ENCODE results near the gene GPR18. TPM values are rescaled to one million over a fixed set of nuclear protein-coding genes. Genes with fewer than 3 reads are reported as not detected.

GPR18 gene
- total and polyA plus RNA-seq, 2 of the 13 experiments (the other 11 are each of a cell fraction or from before 2014, with no cell fraction given), result not detected

DNA sequence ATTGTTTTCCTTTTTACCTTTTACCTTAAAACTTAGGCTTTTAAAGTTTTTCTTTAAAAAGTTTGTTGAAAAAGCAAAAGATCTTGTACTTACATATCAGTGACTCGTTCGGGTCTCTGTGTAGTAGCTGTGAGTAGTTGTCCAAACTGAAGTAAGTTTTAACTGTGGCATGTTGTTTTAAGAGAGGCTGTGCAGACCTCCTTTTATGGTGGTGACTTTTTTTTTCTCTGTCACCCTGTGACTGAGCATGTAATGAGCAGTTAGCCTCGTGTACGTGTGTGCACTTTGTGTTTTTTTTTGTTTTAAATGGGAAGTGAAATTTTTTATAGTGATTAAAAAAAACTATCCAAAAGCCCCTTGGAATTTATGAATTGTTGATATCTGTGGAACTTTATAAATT is 49.1 kb upstream of the GPR18 start, which contains the start of gene GPR183:
Gene GPR183 (minus strand): TSS at position 153 of the 400 bp plus-strand sequence. CDS start 11,254 bp downstream, outside the sequence.
- FAIRE-seq (no peak), DNase-seq (ENCODE audit: low spot score) (no peak), ATAC-seq (no peak)
- TF ChIP-seq ZNF605 (CRISPR knock-in tag; IDR thresholded peaks at IDR 0.05) (no peak), IKZF1 (IDR thresholded peaks at IDR 0.05) (no peak), ZNF549 (CRISPR knock-in tag; IDR thresholded peaks at IDR 0.05) (no peak), ZNF768 (CRISPR knock-in tag; IDR thresholded peaks at IDR 0.05) (no peak), ZFP36L1 (CRISPR knock-in tag; IDR thresholded peaks at IDR 0.05) (no peak)
- TF ChIP-seq, protein P1, sequence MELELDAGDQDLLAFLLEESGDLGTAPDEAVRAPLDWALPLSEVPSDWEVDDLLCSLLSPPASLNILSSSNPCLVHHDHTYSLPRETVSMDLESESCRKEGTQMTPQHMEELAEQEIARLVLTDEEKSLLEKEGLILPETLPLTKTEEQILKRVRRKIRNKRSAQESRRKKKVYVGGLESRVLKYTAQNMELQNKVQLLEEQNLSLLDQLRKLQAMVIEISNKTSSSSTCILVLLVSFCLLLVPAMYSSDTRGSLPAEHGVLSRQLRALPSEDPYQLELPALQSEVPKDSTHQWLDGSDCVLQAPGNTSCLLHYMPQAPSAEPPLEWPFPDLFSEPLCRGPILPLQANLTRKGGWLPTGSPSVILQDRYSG (CRISPR knock-in tag; IDR thresholded peaks at IDR 0.05), result no peak
- Histone ChIP-seq H2AFZ (ENCODE audit: low read length) (no peak within 1 kb of the TSS), H3K4me1 (ENCODE audit: insufficient read depth, low read length) (no peaks in the 10 kb centered on the region), H3K79me2 (ENCODE audit: insufficient read depth, low read length) (no peaks in the 10 kb centered on the region), H3K9me3 (ENCODE audit: low read length) (no peaks in the 10 kb centered on the region), H3K4me3 (replicated peaks in 1 of 3; ENCODE audit: insufficient read depth in 1 of 3, low read depth in 2 of 3, low read length in 3 of 3) (no peak within 1 kb of the TSS), H4K20me1 (ENCODE audit: insufficient read depth, low read length) (no peaks in the 10 kb centered on the region), H3K36me3 (replicated peaks in 1 of 2; ENCODE audit: control insufficient read depth in 1 of 2, insufficient read depth in 2 of 2, low read length in 2 of 2) (peaks cover 2 to 11% of the 10 kb centered on the region in 2 experiments; a peak in 3 of 5 replicates), H3K27ac (ENCODE audit: extremely low read length, insufficient read depth, low read length) (no peak within 1 kb of the TSS), H3K9ac (ENCODE audit: insufficient read depth, low read depth, low read length) (no peak within 1 kb of the TSS), H3K27me3 (ENCODE audit: control insufficient read depth in 1 of 2, insufficient read depth in 2 of 2, low read length in 2 of 2) (no peaks in the 10 kb centered on the region), H3K4me2 (ENCODE audit: low read depth, low read length) (no peak within 1 kb of the TSS)
- POLR2A ChIA-PET, result no interaction called here
- no TSS peak for BruUV-seq (replicated peaks)
- whole genome bisulfite sequencing (ENCODE audit: low lambda C conversion rate), result 86% methylated on average over 4 of the region's 4 CpGs
- in situ Hi-C loops (cut with HindIII; ENCODE audit: extremely low pct_ligation_motif_present, low pct_unique_long_range_greater_than_20kb) (no loop called here), intact Hi-C loops (cut with micrococcal nuclease; ENCODE audit: unreplicated experiment) (no loop called here)
- CTCF ChIA-PET (ENCODE audit: low intra/inter-chr PET ratio, low total read pairs), result no interaction called here

DNA sequence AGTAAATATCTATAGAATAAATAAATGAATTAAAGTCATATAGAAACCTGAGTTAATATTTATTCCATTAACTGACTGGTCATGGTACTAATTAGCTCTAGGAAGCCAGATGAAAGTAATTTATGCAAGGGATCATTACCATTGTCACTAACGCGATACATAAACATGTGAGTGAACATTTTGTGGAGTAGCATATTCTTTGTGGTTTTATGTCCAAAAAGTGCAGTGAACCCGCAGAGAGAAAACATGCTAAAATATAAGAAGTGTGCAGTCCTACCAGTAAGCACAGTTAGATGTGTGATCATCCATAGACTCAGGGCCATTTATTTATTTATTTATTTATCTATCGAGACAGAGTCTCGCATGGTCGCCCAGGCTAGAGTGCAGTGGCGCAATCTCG is 47.4 kb upstream of the GPR18 start:
- POLR2A ChIA-PET, result no interaction called here
- Histone ChIP-seq H3K9ac (ENCODE audit: insufficient read depth, low read depth, low read length) (no peak overlapping the region), H4K20me1 (ENCODE audit: insufficient read depth, low read length) (no peaks in the 10 kb centered on the region), H3K27ac (ENCODE audit: extremely low read length, insufficient read depth, low read length) (no peak overlapping the region), H2AFZ (ENCODE audit: low read length) (no peak overlapping the region), H3K4me3 (replicated peaks in 1 of 3; ENCODE audit: insufficient read depth in 1 of 3, low read depth in 2 of 3, low read length in 3 of 3) (no peak overlapping the region), H3K79me2 (ENCODE audit: insufficient read depth, low read length) (no peaks in the 10 kb centered on the region), H3K9me3 (ENCODE audit: low read length) (no peaks in the 10 kb centered on the region), H3K4me1 (ENCODE audit: insufficient read depth, low read length) (no peaks in the 10 kb centered on the region), H3K27me3 (ENCODE audit: control insufficient read depth in 1 of 2, insufficient read depth in 2 of 2, low read length in 2 of 2) (no peaks in the 10 kb centered on the region), H3K36me3 (replicated peaks in 1 of 2; ENCODE audit: control insufficient read depth in 1 of 2, insufficient read depth in 2 of 2, low read length in 2 of 2) (peaks cover 2 to 11% of the 10 kb centered on the region in 2 experiments; a peak in 4 of 5 replicates), H3K4me2 (ENCODE audit: low read depth, low read length) (no peak overlapping the region)
- no TSS peak for BruUV-seq (replicated peaks)
- DNase-seq (ENCODE audit: low spot score) (no peak), FAIRE-seq (no peak), ATAC-seq (no peak)
- intact Hi-C loops (cut with micrococcal nuclease; ENCODE audit: unreplicated experiment), result no loop called here
- in situ Hi-C loops (cut with HindIII; ENCODE audit: extremely low pct_ligation_motif_present, low pct_unique_long_range_greater_than_20kb), result no loop called here
- CTCF ChIA-PET (ENCODE audit: low intra/inter-chr PET ratio, low total read pairs), result no interaction called here
- WGBS (ENCODE audit: low lambda C conversion rate), result 98% methylated on average over 8 of the region's 8 CpGs
- TF ChIP-seq MLLT10 (CRISPR knock-in tag; IDR thresholded peaks at IDR 0.05) (no peak), DNMT3B (CRISPR knock-in tag; conservative IDR thresholded peaks at IDR 0.05) (no peak), AGO2 (optimal IDR thresholded peaks at IDR 0.05; ENCODE audit: low read depth, low read length) (no peak), ZNF562 (CRISPR knock-in tag; IDR thresholded peaks at IDR 0.05; ENCODE audit: borderline replicate concordance) (no peak), SRSF1 (optimal IDR thresholded peaks at IDR 0.05; ENCODE audit: low read depth, low read length) (no peak), MYC (CRISPR knock-in tag; IDR thresholded peaks at IDR 0.05; ENCODE audit: borderline replicate concordance) (no peak), ZNF720 (CRISPR knock-in tag; IDR thresholded peaks at IDR 0.05) (no peak)
- TF ChIP-seq, protein P2, sequence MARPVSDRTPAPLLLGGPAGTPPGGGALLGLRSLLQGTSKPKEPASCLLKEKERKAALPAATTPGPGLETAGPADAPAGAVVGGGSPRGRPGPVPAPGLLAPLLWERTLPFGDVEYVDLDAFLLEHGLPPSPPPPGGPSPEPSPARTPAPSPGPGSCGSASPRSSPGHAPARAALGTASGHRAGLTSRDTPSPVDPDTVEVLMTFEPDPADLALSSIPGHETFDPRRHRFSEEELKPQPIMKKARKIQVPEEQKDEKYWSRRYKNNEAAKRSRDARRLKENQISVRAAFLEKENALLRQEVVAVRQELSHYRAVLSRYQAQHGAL (CRISPR knock-in tag; IDR thresholded peaks at IDR 0.05; ENCODE audit: not compliant biosample characterization), result no peak
- TF ChIP-seq, protein P3, sequence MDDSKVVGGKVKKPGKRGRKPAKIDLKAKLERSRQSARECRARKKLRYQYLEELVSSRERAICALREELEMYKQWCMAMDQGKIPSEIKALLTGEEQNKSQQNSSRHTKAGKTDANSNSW (CRISPR knock-in tag; IDR thresholded peaks at IDR 0.05; ENCODE audit: borderline replicate concordance), result no peak
- TF ChIP-seq, protein P4, sequence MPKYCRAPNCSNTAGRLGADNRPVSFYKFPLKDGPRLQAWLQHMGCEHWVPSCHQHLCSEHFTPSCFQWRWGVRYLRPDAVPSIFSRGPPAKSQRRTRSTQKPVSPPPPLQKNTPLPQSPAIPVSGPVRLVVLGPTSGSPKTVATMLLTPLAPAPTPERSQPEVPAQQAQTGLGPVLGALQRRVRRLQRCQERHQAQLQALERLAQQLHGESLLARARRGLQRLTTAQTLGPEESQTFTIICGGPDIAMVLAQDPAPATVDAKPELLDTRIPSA (CRISPR knock-in tag; IDR thresholded peaks at IDR 0.05; ENCODE audit: borderline replicate concordance), result no peak
- TF ChIP-seq, protein P5, sequence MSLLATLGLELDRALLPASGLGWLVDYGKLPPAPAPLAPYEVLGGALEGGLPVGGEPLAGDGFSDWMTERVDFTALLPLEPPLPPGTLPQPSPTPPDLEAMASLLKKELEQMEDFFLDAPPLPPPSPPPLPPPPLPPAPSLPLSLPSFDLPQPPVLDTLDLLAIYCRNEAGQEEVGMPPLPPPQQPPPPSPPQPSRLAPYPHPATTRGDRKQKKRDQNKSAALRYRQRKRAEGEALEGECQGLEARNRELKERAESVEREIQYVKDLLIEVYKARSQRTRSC (CRISPR knock-in tag; IDR thresholded peaks at IDR 0.05; ENCODE audit: low read depth), result no peak
